UCSD-AML1 (cell line): ENCODE results near the gene TMEM243.
"Not testable (repeated sequence)": the region's sequence is repeated elsewhere in the genome, so short reads cannot be mapped to it uniquely, and the experiment has no call there.

Experiments
- DNase-seq: peaks from one replicate; lab custom pipeline; 2025; ENCODE audit not compliant: unreplicated experiment; lab: John Stamatoyannopoulos, UW

TMEM243 gene

GRCh38 chr7:87219545-87220025, at the start of gene TMEM243:
TSS of gene TMEM243 (minus strand) at chr7:87219732. CDS start at chr7:87219503, 229 bp downstream.
- DNase-seq: peak; percentile 52

DNA sequence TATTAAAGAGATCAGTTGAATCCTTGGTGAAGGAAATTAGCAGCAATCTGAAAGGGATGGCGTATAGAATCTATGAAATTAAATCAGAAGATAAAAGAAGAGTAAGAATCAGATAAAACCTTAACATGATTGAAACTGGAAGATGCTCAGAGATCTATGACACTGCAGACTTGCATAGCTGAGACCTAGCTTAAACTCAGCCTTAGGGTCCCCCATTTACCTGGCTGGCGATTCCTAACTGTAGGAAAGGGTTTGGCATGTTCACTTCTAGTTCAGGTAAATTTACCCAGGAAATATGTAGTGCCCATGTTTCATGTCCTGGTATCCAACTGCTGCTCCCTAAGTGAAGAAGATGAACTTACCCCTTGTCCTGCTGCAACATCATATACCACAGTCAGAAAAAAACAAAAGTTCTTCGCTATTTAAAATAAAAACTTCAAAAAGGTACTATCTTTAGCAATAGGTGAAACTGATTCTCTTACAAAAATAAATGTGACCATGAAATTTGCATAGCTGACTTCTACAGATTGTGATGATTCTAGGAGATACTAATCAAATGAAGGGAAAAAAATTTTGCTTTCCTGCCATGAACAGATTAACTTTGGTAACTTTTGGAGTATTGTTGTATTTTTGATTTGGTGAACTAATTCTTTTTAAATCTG, 47.8 kb upstream of the TMEM243 start:
- no peak for DNase-seq

DNA sequence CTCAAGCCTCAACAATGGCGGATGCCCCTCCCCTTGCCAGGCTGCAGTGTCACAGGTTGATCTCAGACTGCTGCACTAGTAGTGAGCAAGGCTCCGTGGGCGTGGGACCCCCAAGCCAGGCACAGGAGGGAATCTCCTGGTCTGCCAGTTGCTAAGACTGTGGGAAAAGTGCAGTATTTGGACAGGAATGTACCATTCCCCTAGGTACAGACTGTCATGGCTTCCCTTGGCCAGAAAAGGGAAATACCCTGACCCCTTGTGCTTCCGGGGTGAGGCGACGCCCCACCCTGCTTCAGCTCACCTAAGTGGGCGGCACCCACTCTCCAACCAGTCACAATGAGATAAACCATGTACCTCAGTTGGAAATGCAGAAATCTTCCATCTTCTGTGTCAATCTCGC, 44.0 kb upstream of the TMEM243 start:
- DNase-seq: no peak

DNA sequence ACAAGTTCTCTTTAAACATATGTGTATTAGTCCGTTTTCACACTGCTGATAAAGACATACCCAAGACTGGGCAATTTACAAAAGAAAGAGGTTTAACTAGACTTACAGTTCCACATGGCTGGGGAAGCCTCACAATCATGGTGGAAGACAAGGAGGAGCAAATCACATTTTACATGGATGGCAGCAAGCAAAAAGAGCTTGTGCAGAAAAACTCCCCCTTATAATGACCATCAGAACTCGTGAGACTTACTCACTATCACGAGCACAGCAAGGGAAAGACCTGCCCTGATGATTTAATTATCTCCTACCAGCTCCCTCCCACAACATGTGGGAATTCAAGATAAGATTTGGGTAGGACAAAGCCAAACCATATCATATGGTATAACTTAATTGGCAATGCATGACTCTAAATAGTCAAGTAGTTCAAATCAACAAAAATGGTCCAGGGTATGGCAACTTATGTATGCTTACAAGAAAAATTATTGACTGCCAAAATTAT, 34.1 kb upstream of the TMEM243 start:
- DNase-seq: no peak

DNA sequence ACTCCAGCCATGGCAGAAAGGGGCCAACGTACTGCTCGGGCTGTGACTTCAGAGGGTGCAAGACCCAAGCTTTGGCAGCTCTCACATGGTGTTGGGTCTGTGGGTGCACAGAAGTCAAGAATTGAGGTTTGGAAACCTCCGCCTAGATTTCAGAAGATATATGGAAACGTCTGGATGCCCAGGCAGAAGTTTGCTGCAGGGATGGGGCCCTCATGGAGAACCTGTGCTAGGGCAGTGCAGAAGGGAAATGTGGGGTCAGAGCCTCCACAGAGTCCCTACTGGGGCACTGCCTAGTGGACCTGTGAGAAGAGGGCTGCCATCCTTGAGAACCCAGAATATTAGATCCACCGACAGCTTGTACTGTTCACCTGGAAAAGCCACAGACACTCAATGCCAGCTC, 26.1 kb upstream of the TMEM243 start:
- DNase-seq: not testable (repeated sequence)

DNA sequence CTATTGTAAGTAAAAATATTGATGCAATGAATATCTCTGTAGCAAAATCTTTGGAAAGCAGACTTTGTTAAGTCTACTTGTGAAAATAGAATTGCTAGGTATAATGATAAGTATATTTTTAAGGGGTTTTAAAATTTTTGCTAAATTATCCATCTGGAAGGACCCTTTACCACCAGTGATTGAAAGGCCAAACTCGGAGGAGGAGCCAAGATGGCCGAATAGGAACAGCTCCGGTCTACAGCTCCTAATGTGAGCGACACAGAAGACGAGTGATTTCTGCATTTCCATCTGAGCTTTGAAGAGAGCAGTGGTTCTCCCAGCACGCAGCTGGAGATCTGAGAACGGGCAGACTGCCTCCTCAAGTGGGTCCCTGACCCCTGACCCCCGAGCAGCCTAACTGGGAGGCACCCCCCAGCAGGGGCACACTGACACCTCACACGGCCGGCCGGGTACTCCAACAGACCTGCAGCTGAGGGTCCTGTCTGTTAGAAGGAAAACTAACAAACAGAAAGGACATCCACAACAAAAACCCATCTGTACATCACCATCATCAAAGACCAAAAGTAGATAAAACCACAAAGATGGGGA, 19.0 kb upstream of the TMEM243 start:
- not testable (repeated sequence) for DNase-seq

DNA sequence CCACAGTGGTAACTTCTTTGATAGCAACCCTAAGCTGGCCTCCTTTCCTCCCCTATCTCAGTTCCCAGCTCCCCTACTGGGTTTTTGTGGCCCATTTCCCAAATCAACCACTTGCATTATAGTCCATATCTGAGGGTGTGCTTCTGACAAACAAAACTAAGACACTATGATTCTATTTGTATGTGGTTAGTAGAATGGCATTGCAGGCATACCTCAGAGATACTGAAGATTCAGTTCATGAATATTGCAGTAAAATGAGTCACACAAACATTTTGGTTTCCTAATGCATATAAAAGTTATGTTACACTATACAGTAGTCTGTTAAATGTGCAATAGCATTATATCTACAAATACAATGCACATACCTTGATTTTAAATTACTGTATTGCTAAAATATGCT, 15.4 kb upstream of the TMEM243 start:
- DNase-seq: no peak

DNA sequence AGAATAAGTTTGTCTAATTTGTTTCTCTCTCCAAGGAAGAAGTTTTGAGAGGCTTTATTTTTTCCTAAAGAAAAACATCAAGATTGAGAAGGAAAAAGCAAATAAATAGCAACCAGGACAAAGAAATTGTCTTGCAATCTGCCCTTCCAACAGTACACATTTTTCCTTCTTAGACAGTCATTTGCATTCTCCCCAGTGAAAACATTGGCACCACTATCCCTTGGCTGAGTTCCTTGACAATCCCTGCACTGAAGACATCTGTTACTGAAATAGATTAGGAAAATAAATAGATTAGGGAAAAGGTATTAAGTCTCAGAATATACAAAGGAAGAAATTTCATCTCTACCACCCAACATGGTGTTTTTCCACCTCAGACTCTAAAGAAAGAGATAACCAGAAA, 12.2 kb upstream of the TMEM243 start:
- no peak for DNase-seq

- no peak for DNase-seq
These were observed 11.7 kb upstream of the TMEM243 start for GRCh38 chr7:87231258-87231657.

DNA sequence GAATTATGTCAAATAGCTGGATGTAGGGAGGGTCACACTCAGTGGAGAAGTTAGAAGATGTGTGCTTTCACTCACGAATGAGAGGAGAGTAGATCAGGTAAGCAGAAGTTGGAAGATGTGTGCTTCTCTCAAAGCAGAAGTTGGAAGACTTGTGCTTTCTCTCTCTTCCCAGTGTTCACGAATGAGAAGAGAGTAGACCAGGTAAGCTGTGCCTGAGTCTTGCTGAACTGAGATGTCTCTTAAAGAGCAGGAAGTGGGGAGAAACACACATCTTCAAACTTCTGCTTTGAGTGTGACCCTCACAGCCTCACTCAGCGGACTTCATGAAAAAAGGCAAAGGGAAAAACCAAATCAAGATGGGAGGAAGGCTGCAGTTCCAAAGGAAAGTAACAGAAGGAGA, 7.0 kb upstream of the TMEM243 start:
- DNase-seq: no peak

DNA sequence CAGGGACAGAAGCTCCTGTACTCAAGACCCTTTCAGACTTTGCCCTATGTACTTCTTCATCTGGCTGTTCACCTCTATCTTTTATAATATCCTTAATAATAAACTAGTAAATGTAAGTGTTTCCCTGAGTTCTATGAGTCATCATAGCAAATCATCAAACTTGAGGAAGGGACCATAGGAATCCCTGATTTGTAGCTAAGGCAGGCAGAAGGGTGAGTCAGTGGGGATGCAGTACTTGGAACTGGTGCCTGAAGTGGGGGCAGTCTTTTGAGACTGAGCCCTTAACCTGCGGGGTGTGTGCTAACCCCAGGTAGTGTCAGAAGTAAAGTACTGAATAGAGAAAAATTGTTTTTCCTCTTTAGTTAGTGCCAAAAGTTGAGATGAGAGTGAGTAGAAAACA, 6.2 kb upstream of the TMEM243 start:
- no peak for DNase-seq

GRCh38 chr7:87223666-87224065, 4.1 kb upstream of the TMEM243 start:
- DNase-seq: no peak

DNA sequence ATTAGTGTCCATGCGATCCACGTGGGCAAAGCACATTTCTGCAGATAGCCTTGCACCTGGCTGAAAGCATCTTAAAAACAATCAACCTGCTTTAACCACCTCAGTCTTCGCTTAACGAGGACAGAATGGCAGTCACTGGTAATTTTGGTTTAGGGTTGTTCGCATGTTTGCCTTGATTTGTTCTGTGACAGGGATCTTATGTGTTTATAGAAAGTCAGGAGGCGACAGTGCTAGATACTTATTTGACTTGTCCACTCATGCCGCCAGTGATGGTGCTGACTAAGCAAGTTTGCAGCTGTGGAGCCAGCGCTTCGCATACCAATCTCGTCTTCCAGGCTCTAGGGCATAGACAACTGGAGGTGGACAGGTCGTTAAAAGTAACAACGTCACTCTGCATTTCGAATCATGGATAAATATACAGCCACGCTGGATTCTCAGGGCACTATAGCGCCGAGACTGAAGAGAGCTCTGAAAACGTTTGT, 1.2 kb upstream of the TMEM243 start:
- DNase-seq: no peak

DNA sequence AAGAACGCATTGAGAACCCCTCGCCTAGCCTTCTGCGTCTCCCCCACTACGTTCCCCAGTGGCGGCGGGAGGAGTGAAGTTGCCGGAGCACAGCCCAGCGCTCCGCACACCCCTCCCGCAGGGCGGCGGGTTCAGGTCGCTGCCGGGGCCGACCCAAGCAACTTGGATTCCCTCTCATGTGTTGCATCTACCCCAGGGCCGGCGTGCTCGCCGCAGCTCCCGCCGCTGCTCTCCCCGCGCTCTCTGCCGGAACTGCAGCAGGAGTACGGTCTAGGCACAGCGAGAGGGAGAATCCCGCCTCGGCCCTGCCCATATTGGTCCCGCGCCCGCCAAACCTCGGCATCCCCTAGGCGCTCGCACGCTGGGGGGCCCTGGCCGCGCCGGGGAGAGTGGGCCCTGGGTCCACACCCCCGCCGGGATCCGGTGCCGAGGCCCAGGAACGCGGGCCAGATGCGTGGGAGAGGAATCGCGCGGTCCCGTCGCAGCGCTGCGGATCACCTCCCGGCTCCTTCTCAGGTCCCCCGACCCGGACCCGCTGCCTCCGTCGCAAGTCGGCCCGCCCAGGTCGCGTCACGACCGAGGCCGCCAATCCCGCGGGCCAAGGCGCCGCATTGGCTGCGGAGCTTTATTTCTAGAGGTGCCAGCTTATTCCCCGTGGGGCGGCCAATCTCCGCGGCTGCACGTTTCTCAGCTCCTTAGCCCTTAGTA, 648 bp upstream of the TMEM243 start:
- DNase-seq: peak; percentile 13

- DNase-seq: peak; percentile 38
These were observed 562 bp downstream of the TMEM243 start for GRCh38 chr7:87218796-87219544.

- no peak for DNase-seq
These were observed 1.4 kb downstream of the TMEM243 start for GRCh38 chr7:87217983-87218653.

DNA sequence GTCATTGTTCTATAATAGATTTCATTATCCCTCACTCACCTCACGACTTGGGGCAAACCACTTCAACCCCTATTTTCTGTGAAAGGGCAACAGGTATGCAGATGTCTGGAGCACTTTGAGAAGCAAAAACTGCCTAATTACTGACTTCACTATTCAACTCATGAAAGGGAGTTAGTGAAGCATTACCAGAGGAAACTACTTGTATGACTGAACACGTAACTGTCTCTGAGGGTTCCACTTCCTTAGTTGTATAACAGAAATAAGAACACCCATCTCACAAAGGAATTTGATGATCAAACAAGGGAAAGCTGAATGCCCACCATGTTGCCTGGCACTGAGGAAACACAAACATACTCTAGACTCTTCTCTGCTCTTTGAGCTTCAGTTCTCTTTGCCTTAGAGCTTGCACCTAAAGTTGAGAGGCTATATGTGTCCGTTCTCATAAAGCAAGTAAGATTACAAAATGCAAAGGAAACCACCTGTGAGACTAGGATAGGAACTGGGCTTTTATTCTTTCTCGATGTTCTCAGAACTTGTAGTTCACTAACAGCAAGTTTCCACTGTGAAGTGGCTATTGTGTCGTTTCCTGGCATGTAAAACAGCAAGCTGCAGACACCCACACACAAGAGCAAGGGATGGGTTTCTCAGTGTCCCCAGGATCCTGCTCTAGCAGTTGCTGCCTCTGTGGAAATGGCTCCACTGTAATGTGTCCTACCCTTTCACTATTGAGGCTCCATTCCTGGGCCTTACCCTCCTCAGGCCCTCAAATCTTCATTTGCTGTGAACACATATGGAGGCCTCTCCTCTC, 2.6 kb downstream of the TMEM243 start:
- DNase-seq: no peak

- no peak for DNase-seq
These were observed 4.5 kb downstream of the TMEM243 start for GRCh38 chr7:87215046-87215445.

DNA sequence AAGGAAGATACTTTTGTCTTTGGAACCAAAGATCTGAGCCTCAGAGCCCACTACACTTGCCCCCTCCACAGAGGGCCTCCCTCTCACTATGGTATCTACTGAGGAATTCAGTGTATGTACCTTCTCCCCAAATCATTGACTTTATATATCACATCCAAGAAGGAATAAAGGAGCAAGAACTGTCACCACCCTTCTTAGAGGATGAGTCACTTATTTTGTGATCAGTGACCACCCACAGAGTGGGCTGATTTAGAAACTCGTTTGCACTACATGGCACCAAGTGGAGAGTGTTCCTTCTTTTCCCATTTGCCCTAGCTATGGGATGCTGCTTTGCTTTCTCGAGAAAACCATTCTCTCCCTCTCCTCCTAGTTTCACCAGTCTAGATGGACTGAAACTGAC, 5.7 kb downstream of the TMEM243 start:
- DNase-seq: no peak

DNA sequence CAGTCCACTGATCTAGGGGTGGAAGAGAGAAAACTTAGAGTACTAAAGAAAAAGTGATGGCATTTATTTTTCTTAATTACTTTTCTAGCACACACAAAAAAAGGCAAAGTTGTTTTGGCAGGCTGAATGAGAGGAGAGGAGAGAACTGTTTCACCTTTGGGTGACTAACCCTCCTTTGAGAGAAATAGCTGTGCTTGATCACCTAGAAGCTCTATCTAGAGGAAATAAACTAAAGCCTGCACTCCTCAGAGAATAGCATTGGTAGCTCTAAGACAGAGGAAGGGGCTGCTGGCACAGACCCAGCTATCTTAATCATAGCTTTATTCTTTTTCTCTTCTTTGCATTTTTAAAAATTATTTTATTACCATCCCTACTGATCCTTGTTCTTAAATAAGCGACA, 6.3 kb downstream of the TMEM243 start:
- DNase-seq: no peak
